Spleen (tissue), 11 donors: ENCODE results near the gene FBXO41. TPM values are rescaled to one million over a fixed set of nuclear protein-coding genes. Genes with fewer than 3 reads are reported as not detected.

Experiments used
- DNase-seq: peaks from one replicate; pipeline ENCODE4 v3.0.0-alpha.2; 2020
- H3K27ac ChIP-seq, 8 donors: fragments of 200-600 bp; sonication (generic) in 7 of 8; 1 replicate in 4 of 8; 2 replicates in 4 of 8; pipeline versions ENCODE4 v1.5.0 to v1.8.0; 2016 to 2021; ENCODE audit warnings: inconsistent platforms in 4 of 8, mild to moderate bottlenecking in 4 of 8, moderate library complexity in 1 of 8
- H3K27me3 ChIP-seq, 7 donors: fragments of 200-600 bp; sonication (generic) in 6 of 7; replicated peaks in 1 of 7; 1 replicate in 4 of 7; 2 replicates in 3 of 7; pipeline versions ENCODE4 v1.5.0 to v1.8.0; 2016 to 2021; ENCODE audit warnings: inconsistent platforms in 3 of 7, mild to moderate bottlenecking in 1 of 7
- H3K36me3 ChIP-seq, 6 donors: fragments of 200-600 bp; sonication (generic) in 5 of 6; 1 replicate in 4 of 6; 2 replicates in 2 of 6; pipeline versions ENCODE4 v1.5.0 to v1.8.0; 2016 to 2021; ENCODE audit warnings: inconsistent platforms in 2 of 6
- H3K4me1 ChIP-seq, 6 donors: fragments of 200-600 bp; sonication (generic) in 5 of 6; 1 replicate in 3 of 6; 2 replicates in 3 of 6; pipeline versions ENCODE4 v1.5.0 to v1.8.0; 2016 to 2021; ENCODE audit warnings: inconsistent platforms in 3 of 6
- H3K4me3 ChIP-seq, 8 donors: fragments of 200-600 bp; sonication (generic) in 7 of 8; 1 replicate in 4 of 8; 2 replicates in 4 of 8; pipeline versions ENCODE4 v1.5.0 to v1.8.0; 2016 to 2021; ENCODE audit warnings: inconsistent platforms in 4 of 8, mild to moderate bottlenecking in 4 of 8, moderate library complexity in 2 of 8
- H3K9me3 ChIP-seq, 8 donors: fragments of 200-600 bp; sonication (generic) in 7 of 8; 1 replicate in 4 of 8; 2 replicates in 4 of 8; pipeline versions ENCODE4 v1.5.0 to v1.8.0; 2016 to 2021; ENCODE audit warnings: inconsistent platforms in 4 of 8
- POLR2A ChIP-seq, 3 donors: fragments of 450-650 bp; IDR thresholded peaks; one replicate each; pipeline ENCODE4 v1.5.1; 2017; ENCODE audit warnings: antibody characterized with exemption in 3 of 3, mild to moderate bottlenecking in 1 of 3
- POLR2AphosphoS5 ChIP-seq, 3 donors: sonication (generic); formaldehyde crosslinking; IDR thresholded peaks; one replicate each; pipeline ENCODE4 v1.5.1; 2017; ENCODE audit warnings: antibody characterized with exemption in 3 of 3
- WGBS, 5 donors: extraction: QIAGEN DNeasy Blood & Tissue Kit in 3 of 5; methylation state at CpG; one replicate each; pipeline versions ENCODE4 v1.1.5 to v1.1.7; 2013 to 2018; 5-methylcytosine and 5-hydroxymethylcytosine counted together
- intact Hi-C: fragments of 100-400 bp; cut with DNase I; formaldehyde crosslinking; loops from one replicate; pipeline ENCODE4 v1.15.0; 2023; ENCODE audit warnings: low total_unique reads
- polyA plus RNA-seq, 3 donors: library from polyadenylated mRNA; stranded (reverse); fragments of 200-250 nt; gene quantifications; one replicate each; pipeline ENCODE4 v1.2.1, GENCODE V29; 2013
- total RNA-seq, 7 donors: library from RNA; depleted of rRNA in 3 of 7; stranded (reverse); fragments of >200 nt in 3 of 7; fragmentation: NEBNext Ultra II Directional in 4 of 7; extraction: Animal tissue kit (Norgen Biotek cat#: 25700) in 4 of 7; gene quantifications; one replicate each; pipeline versions ENCODE4 v1.1.0 to v1.2.1, GENCODE V29; 2016 to 2021
- TF ChIP-seq, protein P1 (sequence below), 11 experiments: fragments of 200-600 bp in 7 of 11; fragments of 450-650 bp in 4 of 11; sonication (generic) in 4 of 11; IDR thresholded peaks in 8 of 11; conservative IDR thresholded peaks in 3 of 11; 1 replicate in 7 of 11; 2 replicates in 4 of 11; pipeline versions ENCODE4 v1.4.0 to v1.8.0; 2016 to 2021; ENCODE audit warnings: antibody characterized with exemption in 11 of 11, inconsistent platforms in 4 of 11, mild to moderate bottlenecking in 1 of 11
- donor health status: healthy with polysubstance abuse.
- donor health status: DM: no; HTN: no; CAD: no; lungs with moderate emphysema.
- donor health status: DM: no; HTN: no; CAD: no.
- donor health status: Bipolar disorder and iron deficiency.
- donor health status: healthy.
- donor health status: DM: no; HTN: no; CAD: no.
- donor health status: DM: yes; HTN: yes; CAD: no.

The FBXO41 gene
- total and polyA plus RNA-seq, 10 donors = 4.8 to 15.9 (median 12.6) TPM

DNA sequence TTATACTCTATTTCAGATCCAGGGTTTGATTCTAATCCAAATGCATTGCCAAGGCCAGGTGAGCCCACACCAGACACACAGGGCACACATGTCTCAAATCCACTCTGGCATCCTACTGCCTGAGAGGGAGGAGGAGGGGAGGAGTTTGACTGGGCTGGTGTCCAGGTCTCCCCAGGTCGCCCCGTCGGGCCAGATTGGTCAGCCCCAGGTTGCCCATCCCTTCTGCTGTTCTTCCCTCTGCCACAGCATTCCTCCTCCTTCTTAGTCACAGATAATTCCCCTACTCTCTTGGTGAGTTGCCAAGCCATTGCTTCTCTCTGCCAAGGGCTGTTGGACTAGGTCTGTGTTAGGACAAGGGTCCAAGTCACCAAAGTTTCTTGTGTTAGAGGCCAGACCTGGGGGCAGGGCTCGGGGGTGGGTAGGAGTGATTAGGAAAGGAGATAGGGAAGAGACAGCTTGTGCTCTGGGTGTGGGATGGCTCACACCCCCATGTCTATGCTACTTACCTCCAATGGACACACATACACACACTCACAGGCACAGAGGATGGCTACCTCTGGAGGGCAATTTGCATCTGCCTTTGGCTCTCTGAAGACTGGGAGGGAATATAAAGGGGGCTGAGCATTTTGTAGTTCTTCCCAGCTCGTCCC lies 11.6 kb upstream of the FBXO41 start:
- Histone ChIP-seq H3K9me3 (peaks cover 0 to 5% (median 0%) of the 10 kb centered on the region in 8 donors), H3K4me1 (peaks cover 20 to 33% (median 30%) of the 10 kb centered on the region in 6 donors), H3K36me3 (no peaks in the 10 kb centered on the region), H3K27ac (no peak overlapping the region), H3K27me3 (peaks cover 8 to 90% (median 63%) of the 10 kb centered on the region in 7 donors), H3K4me3 (no peak overlapping the region)
- DNase-seq = no peak
- 38 to 55% (median 41%) methylated on average over 5 of the region's 5 CpGs for WGBS, 5 donors
- intact Hi-C loops = no loop called here
- TF ChIP-seq, protein P1, sequence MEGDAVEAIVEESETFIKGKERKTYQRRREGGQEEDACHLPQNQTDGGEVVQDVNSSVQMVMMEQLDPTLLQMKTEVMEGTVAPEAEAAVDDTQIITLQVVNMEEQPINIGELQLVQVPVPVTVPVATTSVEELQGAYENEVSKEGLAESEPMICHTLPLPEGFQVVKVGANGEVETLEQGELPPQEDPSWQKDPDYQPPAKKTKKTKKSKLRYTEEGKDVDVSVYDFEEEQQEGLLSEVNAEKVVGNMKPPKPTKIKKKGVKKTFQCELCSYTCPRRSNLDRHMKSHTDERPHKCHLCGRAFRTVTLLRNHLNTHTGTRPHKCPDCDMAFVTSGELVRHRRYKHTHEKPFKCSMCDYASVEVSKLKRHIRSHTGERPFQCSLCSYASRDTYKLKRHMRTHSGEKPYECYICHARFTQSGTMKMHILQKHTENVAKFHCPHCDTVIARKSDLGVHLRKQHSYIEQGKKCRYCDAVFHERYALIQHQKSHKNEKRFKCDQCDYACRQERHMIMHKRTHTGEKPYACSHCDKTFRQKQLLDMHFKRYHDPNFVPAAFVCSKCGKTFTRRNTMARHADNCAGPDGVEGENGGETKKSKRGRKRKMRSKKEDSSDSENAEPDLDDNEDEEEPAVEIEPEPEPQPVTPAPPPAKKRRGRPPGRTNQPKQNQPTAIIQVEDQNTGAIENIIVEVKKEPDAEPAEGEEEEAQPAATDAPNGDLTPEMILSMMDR (IDR thresholded peaks at IDR 0.05 in 8 of 11, conservative IDR thresholded peaks at IDR 0.05 in 3 of 11) = no peak
- TF ChIP-seq POLR2AphosphoS5 (IDR thresholded peaks at IDR 0.05) (no peak), POLR2A (IDR thresholded peaks at IDR 0.05) (no peak)

DNA sequence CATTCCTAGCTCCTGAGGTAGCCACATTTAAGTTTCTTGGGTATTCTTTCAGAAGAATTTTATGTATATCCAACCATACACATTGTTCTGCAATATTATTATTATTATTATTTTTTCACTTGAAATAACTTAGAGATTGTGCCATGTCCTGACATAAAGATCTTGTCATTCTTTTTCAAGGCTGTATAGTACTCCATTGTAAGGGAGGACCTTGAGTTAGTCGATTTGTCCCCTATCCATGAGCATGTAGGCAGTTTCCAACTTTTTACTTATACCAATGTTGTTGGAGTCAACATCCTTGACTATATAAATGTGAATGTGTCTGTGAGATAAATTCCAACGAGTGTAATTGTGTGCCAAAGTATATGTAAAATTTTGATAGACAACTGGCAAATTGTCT lies 10.0 kb upstream of the FBXO41 start:
- H3K4me3 ChIP-seq = no peak overlapping the region

DNA sequence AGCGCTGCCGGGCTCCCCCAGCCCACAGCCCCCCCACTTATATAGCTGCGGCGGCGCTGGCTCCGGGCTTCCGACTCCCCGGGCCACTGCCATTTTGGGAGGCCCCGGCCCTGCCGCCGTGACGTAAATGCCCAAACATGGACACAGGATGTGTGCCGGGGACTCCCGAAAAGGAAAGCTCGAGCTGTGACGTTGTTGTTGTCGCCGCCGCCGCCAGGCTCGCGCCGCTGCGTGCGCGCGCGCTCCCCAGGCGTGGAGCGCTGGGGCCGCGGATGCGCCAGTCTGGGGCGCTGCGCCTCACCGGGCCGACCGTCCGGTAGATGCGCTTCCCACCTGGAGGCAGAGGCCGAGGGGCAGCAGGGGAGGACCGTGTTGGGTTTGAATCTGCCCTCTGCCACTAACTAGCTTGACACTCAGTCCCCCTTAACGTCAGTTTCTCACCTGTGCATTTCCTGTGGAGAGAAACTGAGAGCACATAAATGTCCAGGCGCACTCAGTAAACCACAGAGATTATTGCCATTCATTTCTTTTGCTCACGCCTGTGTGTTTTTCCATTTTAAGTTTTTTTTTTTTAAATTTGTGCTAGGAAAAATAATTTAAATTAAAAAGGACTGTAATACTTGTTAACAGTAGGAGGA lies 9.4 kb upstream of the FBXO41 start, which contains the start of gene EGR4:
Gene EGR4 (minus strand): TSS at position 15 of the 638 bp plus-strand sequence. CDS start 231 bp downstream, outside the sequence.
- DNase-seq = peak; percentile 93
- TF ChIP-seq, protein P1 (IDR thresholded peaks at IDR 0.05 in 8 of 11, conservative IDR thresholded peaks at IDR 0.05 in 3 of 11) = no peak
- peak; percentile 27 to 73 (median 38) for TF ChIP-seq POLR2AphosphoS5 (IDR thresholded peaks at IDR 0.05)
- no peak for TF ChIP-seq POLR2A (IDR thresholded peaks at IDR 0.05)
- H3K27me3 ChIP-seq = peaks cover 8 to 100% (median 79%) of the 10 kb centered on the region in 7 donors
- WGBS, 5 donors = 1 to 3% (median 2%) methylated on average over 15 to 45 of the region's 45 CpGs
- H3K9me3 ChIP-seq = peaks cover 0 to 5% (median 0%) of the 10 kb centered on the region in 8 donors
- H3K4me3 ChIP-seq = peak within 1 kb of the TSS; percentile 15 to 73 (median 54)
- peaks cover 20 to 37% (median 32%) of the 10 kb centered on the region in 6 donors for H3K4me1 ChIP-seq
- H3K36me3 ChIP-seq = no peaks in the 10 kb centered on the region
- intact Hi-C loops = no loop called here
- H3K27ac ChIP-seq = no peak within 1 kb of the TSS

More for the DNA sequence above, 10.0 kb upstream of the FBXO41 start:
- peaks cover 8 to 99% (median 79%) of the 10 kb centered on the region in 7 donors for H3K27me3 ChIP-seq
- no peak for DNase-seq
- 76 to 92% (median 84%) methylated on average over 2 of the region's 2 CpGs for WGBS, 5 donors
- peaks cover 0 to 5% (median 0%) of the 10 kb centered on the region in 8 donors for H3K9me3 ChIP-seq
- intact Hi-C loops = no loop called here
- TF ChIP-seq, protein P1 (IDR thresholded peaks at IDR 0.05 in 8 of 11, conservative IDR thresholded peaks at IDR 0.05 in 3 of 11) = no peak
- no peak for TF ChIP-seq POLR2AphosphoS5 (IDR thresholded peaks at IDR 0.05)
- no peak for TF ChIP-seq POLR2A (IDR thresholded peaks at IDR 0.05)
- no peak overlapping the region for H3K27ac ChIP-seq
- H3K36me3 ChIP-seq = no peaks in the 10 kb centered on the region
- H3K4me1 ChIP-seq = peaks cover 20 to 37% (median 32%) of the 10 kb centered on the region in 6 donors
